ENCODE results near the gene CADM3. TPM values are rescaled to one million over a fixed set of nuclear protein-coding genes. Genes with fewer than 3 reads are reported as not detected.

CADM3 gene
- 0.28 TPM for total RNA-seq (2021; ENCODE audit: unreplicated experiment)
- not detected for polyA plus RNA-seq (2012; ENCODE audit: insufficient read length)
- percentile 3 among the genes with signal in this experiment for Bru-seq, nascent RNA
- BruChase-seq, experiment 1, labeled RNA remaining after a 2-hour chase: percentile 3 among the genes with signal in this experiment
- BruChase-seq, experiment 2, labeled RNA remaining after a 6-hour chase: percentile 6 among the genes with signal in this experiment
- long read RNA-seq: 0 reads

- in situ Hi-C loops (cut with HindIII; ENCODE audit: low pct_unique_long_range_greater_than_20kb, low sequenced_read_pairs): no loop called here
- Histone ChIP-seq H3K9me3 (ENCODE audit: control insufficient read depth, insufficient read depth, low read depth, low read length) (no peaks in the 10 kb centered on the region), H3K4me3 (ENCODE audit: low read depth in 2 of 2, low read length in 2 of 2) (peak within 1 kb of the TSS; percentile 11 to 19; a peak in 2 of 4 replicates), H3K4me1 (ENCODE audit: control insufficient read depth, insufficient read depth, low read length) (no peaks in the 10 kb centered on the region; the same call in 1 of the 2 replicates), H3K27ac (ENCODE audit: low read length) (no peak within 1 kb of the TSS), H3K27me3 (ENCODE audit: control insufficient read depth, insufficient read depth, low read length) (peaks cover 19% of the 10 kb centered on the region), H3K36me3 (ENCODE audit: control insufficient read depth, insufficient read depth, low read length) (no peaks in the 10 kb centered on the region)
- TF ChIP-seq REST (IDR thresholded peaks at IDR 0.05; ENCODE audit: insufficient read depth in 1 of 2, low read depth in 2 of 2, low read length in 1 of 2) (no peak), TCF7L2 (IDR thresholded peaks at IDR 0.05; ENCODE audit: low read depth, low read length) (no peak), SIN3A (IDR thresholded peaks at IDR 0.05; ENCODE audit: borderline replicate concordance, insufficient read depth, low read depth, low read length) (no peak), POLR2AphosphoS5 (IDR thresholded peaks at IDR 0.05; ENCODE audit: low read depth, low read length) (no peak)
- TF ChIP-seq, protein P1, sequence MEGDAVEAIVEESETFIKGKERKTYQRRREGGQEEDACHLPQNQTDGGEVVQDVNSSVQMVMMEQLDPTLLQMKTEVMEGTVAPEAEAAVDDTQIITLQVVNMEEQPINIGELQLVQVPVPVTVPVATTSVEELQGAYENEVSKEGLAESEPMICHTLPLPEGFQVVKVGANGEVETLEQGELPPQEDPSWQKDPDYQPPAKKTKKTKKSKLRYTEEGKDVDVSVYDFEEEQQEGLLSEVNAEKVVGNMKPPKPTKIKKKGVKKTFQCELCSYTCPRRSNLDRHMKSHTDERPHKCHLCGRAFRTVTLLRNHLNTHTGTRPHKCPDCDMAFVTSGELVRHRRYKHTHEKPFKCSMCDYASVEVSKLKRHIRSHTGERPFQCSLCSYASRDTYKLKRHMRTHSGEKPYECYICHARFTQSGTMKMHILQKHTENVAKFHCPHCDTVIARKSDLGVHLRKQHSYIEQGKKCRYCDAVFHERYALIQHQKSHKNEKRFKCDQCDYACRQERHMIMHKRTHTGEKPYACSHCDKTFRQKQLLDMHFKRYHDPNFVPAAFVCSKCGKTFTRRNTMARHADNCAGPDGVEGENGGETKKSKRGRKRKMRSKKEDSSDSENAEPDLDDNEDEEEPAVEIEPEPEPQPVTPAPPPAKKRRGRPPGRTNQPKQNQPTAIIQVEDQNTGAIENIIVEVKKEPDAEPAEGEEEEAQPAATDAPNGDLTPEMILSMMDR (IDR thresholded peaks at IDR 0.05): no peak
- no TSS peak for BruUV-seq (replicated peaks)
- intact Hi-C loops (cut with micrococcal nuclease; ENCODE audit: unreplicated experiment): no loop called here
- ChIA-PET CTCF (no interaction called here), POLR2A (no interaction called here)
- ATAC-seq: no peak
- DNase-seq (ENCODE audit: low read depth, low spot score): no peak
These were observed at the start of gene CADM3 for GRCh38 chr1:159171254-159171687. Gene CADM3 (plus strand): TSS chr1:159171615. CDS start chr1:159171766, 151 bp downstream.

GRCh38 chr1:159122005-159122621 lies 49.3 kb upstream of the CADM3 start:
- ATAC-seq: no peak
- in situ Hi-C loops (cut with HindIII; ENCODE audit: low pct_unique_long_range_greater_than_20kb, low sequenced_read_pairs): no loop called here
- POLR2A ChIA-PET: no interaction called here

More at GRCh38 chr1:159122005-159122621, 49.3 kb upstream of the CADM3 start:
- H3K9me3 ChIP-seq (ENCODE audit: control insufficient read depth, insufficient read depth, low read depth, low read length): no peaks in the 10 kb centered on the region
- H3K27me3 ChIP-seq (ENCODE audit: control insufficient read depth, insufficient read depth, low read length): no peaks in the 10 kb centered on the region
- TF ChIP-seq SIN3A (IDR thresholded peaks at IDR 0.05; ENCODE audit: borderline replicate concordance, insufficient read depth, low read depth, low read length): no peak
- TF ChIP-seq POLR2AphosphoS5 (IDR thresholded peaks at IDR 0.05; ENCODE audit: low read depth, low read length): no peak
- no peak for TF ChIP-seq TCF7L2 (IDR thresholded peaks at IDR 0.05; ENCODE audit: low read depth, low read length)
- TF ChIP-seq REST (IDR thresholded peaks at IDR 0.05; ENCODE audit: insufficient read depth in 1 of 2, low read depth in 2 of 2, low read length in 1 of 2): no peak
- TF ChIP-seq, protein P1 (IDR thresholded peaks at IDR 0.05): no peak
- intact Hi-C loops (cut with micrococcal nuclease; ENCODE audit: unreplicated experiment): no loop called here
- CTCF ChIA-PET: no interaction called here
- no peaks in the 10 kb centered on the region for H3K4me1 ChIP-seq (ENCODE audit: control insufficient read depth, insufficient read depth, low read length)
- no peak for DNase-seq (ENCODE audit: low read depth, low spot score)
- no peaks in the 10 kb centered on the region for H3K36me3 ChIP-seq (ENCODE audit: control insufficient read depth, insufficient read depth, low read length)
- no peak overlapping the region for H3K4me3 ChIP-seq (ENCODE audit: low read depth in 2 of 2, low read length in 2 of 2)
- H3K27ac ChIP-seq (ENCODE audit: low read length): no peak overlapping the region
- no TSS peak for BruUV-seq (replicated peaks)
